Activated naive CD8-positive, alpha-beta T cell treated with anti-CD3 and anti-CD28 coated beads for 36 hours (primary cell): ENCODE data around the gene PAK6. TPM values are rescaled to one million over a fixed set of nuclear protein-coding genes. Genes with fewer than 3 reads are reported as not detected.
A peak's percentile ranks its signal among the peaks of the same experiment; 100 is the strongest.

Source experiments
- DNase-seq: peaks from one replicate; pipeline ENCODE4 v3.0.0; 2021
- H3K27ac Mint-ChIP-seq: one replicate; pipeline ENCODE4 v1.8.0; 2022; ENCODE audit warnings: mild to moderate bottlenecking, moderate library complexity, mixed read lengths
- H3K27me3 Mint-ChIP-seq: one replicate; pipeline ENCODE4 v1.8.0; 2022; ENCODE audit warnings: mild to moderate bottlenecking, mixed read lengths
- H3K36me3 Mint-ChIP-seq: one replicate; pipeline ENCODE4 v1.8.0; 2021; ENCODE audit warnings: mild to moderate bottlenecking, mixed read lengths
- H3K4me1 Mint-ChIP-seq: one replicate; pipeline ENCODE4 v1.8.0; 2021; ENCODE audit warnings: mixed read lengths
- H3K4me3 Mint-ChIP-seq: one replicate; pipeline ENCODE4 v1.8.0; 2022; ENCODE audit warnings: mild to moderate bottlenecking, moderate library complexity, mixed read lengths
- H3K9me3 Mint-ChIP-seq: one replicate; pipeline ENCODE4 v1.8.0; 2022; ENCODE audit warnings: mixed read lengths
- total RNA-seq, 2 experiments: library from RNA; stranded (reverse); gene quantifications; one replicate each; pipeline ENCODE4 v1.2.3, GENCODE V29; 2021

The PAK6 gene
- total RNA-seq = under 1 TPM; 0.18 to 0.35 TPM

DNA sequence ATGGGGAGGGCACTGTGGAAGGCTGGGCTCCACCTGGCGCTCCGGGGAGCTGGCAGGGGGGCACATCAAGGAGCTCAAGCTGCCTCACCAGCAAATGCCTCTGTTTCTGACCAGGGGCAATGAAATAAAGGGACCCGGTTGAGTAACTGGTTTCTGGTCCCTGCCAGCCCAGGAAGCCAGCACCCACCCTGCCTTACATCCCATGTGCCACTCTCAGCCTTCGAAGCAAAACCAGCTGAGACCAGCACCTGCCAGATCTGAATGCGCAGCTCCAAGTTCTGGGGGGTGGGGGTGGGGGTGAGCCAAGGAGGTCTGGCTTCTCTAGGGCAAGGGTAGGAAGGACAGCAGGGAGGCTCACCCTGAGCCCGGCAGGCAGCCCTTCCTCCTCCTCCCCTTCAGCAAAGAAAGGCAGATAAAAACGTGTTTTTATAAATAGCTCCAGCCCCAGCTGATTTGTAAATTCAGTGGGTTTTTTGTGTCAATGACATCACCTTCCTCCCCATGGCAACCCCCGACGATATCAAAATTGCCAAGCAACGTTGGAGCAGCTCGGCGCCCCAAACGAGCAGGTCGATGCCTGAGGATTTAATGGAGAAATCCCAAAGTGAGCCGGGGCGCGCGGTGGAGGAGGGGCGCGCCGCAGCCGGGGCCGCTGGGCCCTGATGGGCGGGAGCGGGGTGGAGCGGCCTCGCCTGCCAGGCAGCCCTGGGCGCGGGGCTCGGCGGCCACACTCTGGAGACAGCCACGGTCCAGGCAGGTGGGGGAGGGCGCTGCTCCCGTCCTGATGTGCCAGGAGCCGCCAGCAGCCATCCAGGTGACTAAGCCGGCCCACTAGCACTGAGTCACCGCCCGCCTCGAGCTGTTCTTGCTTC, at the start of gene PAK6:
TSS of gene PAK6 (plus strand) at position 532 of the 872 bp plus-strand sequence. CDS start 25,723 bp downstream, outside the sequence.
- Mint-ChIP-seq H3K36me3 (no peaks in the 10 kb centered on the region), H3K27me3 (peaks cover 31% of the 10 kb centered on the region), H3K4me1 (peaks cover 5% of the 10 kb centered on the region), H3K9me3 (no peaks in the 10 kb centered on the region), H3K27ac (no peak within 1 kb of the TSS), H3K4me3 (no peak within 1 kb of the TSS)
- peak; percentile 54 for DNase-seq

- Mint-ChIP-seq H3K4me3 (no peak overlapping the region), H3K4me1 (peaks cover 2% of the 10 kb centered on the region), H3K27me3 (no peaks in the 10 kb centered on the region), H3K9me3 (no peaks in the 10 kb centered on the region), H3K36me3 (peaks cover 49% of the 10 kb centered on the region), H3K27ac (no peak overlapping the region)
- no peak for DNase-seq
These were observed 48.3 kb upstream of the PAK6 start for GRCh38 chr15:40190591-40190990.

GRCh38 chr15:40192942-40193341, 45.9 kb upstream of the PAK6 start:
- Mint-ChIP-seq H3K4me3 (no peak overlapping the region), H3K27ac (no peak overlapping the region), H3K4me1 (peaks cover 12% of the 10 kb centered on the region), H3K36me3 (peaks cover 65% of the 10 kb centered on the region), H3K27me3 (no peaks in the 10 kb centered on the region), H3K9me3 (no peaks in the 10 kb centered on the region)
- no peak for DNase-seq

DNA sequence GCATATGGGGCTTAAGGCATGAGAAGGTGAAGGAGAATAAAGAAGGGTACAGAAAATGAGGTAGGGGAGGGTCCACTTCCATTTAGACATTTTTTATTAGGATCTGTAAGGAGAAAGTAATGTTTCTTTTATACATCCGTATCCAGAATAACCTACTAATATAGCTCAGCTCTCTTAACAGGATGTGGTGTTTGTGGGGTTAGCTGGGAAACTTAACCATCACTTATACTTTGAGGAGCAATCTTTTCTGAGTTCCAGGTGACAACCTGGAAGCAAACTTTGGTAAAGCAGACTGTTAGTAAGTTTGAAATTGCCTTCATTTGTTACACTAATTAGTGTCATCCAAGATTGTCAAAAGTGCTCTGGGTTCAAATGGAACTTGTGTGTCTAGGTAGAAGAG, 41.4 kb upstream of the PAK6 start:
- Mint-ChIP-seq H3K9me3 (no peaks in the 10 kb centered on the region), H3K36me3 (peaks cover 63% of the 10 kb centered on the region), H3K4me3 (no peak overlapping the region), H3K27ac (no peak overlapping the region), H3K4me1 (peaks cover 13% of the 10 kb centered on the region), H3K27me3 (no peaks in the 10 kb centered on the region)
- no peak for DNase-seq

- Mint-ChIP-seq H3K4me3 (no peak overlapping the region), H3K4me1 (peaks cover 13% of the 10 kb centered on the region), H3K36me3 (peaks cover 61% of the 10 kb centered on the region), H3K27ac (no peak overlapping the region), H3K27me3 (no peaks in the 10 kb centered on the region), H3K9me3 (no peaks in the 10 kb centered on the region)
- DNase-seq = no peak
These were observed 40.3 kb upstream of the PAK6 start for GRCh38 chr15:40198355-40199085.

DNA sequence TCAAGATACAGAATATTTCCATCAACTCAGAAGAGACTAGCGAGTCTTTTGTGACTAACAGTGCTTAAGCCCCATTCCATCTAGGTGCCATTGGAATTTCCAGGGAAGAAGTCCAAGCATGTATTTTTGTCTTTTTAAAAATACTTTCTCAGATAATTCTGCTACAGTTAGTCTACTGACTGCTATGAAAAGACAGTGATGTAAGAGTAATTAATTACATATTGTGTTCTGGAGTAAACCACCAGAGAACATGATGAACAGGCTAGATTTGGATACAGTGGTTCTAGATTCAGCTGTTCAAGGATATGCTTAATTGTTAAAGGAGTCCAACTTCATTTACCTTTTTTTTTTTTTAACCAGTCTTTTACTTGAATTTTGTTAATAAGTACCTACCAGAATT, 34.8 kb upstream of the PAK6 start:
- Mint-ChIP-seq H3K4me3 (no peak overlapping the region), H3K9me3 (no peaks in the 10 kb centered on the region), H3K27ac (no peak overlapping the region), H3K36me3 (peaks cover 41% of the 10 kb centered on the region), H3K27me3 (no peaks in the 10 kb centered on the region), H3K4me1 (no peaks in the 10 kb centered on the region)
- no peak for DNase-seq

GRCh38 chr15:40217166-40217824, 21.6 kb upstream of the PAK6 start:
- Mint-ChIP-seq H3K4me3 (no peak overlapping the region), H3K27ac (no peak overlapping the region), H3K9me3 (no peaks in the 10 kb centered on the region), H3K4me1 (no peaks in the 10 kb centered on the region), H3K36me3 (peaks cover 35% of the 10 kb centered on the region), H3K27me3 (no peaks in the 10 kb centered on the region)
- peak; percentile 9 for DNase-seq

DNA sequence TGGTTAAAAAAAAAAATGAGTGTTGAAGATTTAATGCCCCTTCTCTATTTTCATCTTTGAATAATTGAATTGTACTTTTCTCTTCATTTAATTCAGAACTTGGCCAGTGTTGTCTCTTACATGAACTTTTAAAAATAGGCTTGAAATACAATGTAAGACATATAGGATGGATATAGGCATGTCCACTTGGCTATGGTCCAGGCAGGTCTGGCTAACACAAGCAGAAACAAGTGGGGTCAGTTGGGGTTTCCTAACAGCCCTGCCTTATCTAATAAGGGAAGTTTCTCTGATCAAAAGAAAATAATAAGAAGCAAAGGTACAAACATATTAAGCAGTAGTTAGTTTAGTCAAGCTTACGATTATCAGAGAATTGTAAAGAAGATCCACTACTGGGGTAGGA, 19.1 kb upstream of the PAK6 start:
- H3K4me3 Mint-ChIP-seq = no peak overlapping the region
- no peak overlapping the region for H3K27ac Mint-ChIP-seq
- no peaks in the 10 kb centered on the region for H3K4me1 Mint-ChIP-seq
- peaks cover 36% of the 10 kb centered on the region for H3K36me3 Mint-ChIP-seq
- H3K27me3 Mint-ChIP-seq = no peaks in the 10 kb centered on the region
- no peaks in the 10 kb centered on the region for H3K9me3 Mint-ChIP-seq
- no peak for DNase-seq

GRCh38 chr15:40222131-40222530, 16.7 kb upstream of the PAK6 start:
- peaks cover 38% of the 10 kb centered on the region for H3K36me3 Mint-ChIP-seq
- no peaks in the 10 kb centered on the region for H3K9me3 Mint-ChIP-seq
- peaks cover 7% of the 10 kb centered on the region for H3K4me1 Mint-ChIP-seq
- DNase-seq = no peak
- H3K27ac Mint-ChIP-seq = no peak overlapping the region
- H3K27me3 Mint-ChIP-seq = no peaks in the 10 kb centered on the region
- H3K4me3 Mint-ChIP-seq = no peak overlapping the region

DNA sequence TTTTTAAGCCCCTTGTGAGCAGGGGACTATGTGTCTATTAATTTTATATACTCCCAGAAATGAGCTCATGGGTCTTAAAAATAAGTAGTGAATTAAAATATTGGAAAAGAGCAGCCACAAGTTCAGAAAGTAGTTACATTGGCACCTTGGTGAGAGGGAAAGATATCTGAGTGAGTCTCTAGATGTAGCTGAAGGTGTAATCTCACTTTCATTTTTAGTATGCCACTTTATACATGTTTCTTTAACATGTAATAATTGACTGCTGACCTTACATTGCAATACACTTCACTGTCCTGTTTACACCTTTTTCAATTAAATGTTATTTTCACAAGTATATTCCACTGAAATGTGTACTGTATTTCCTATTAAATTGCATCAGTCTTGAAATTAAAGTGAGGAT, 12.1 kb upstream of the PAK6 start:
- Mint-ChIP-seq H3K27me3 (no peaks in the 10 kb centered on the region), H3K9me3 (no peaks in the 10 kb centered on the region), H3K4me1 (peaks cover 7% of the 10 kb centered on the region), H3K27ac (peak overlapping the region; percentile 17), H3K36me3 (peaks cover 23% of the 10 kb centered on the region), H3K4me3 (no peak overlapping the region)
- DNase-seq = no peak

GRCh38 chr15:40229316-40229715, 9.5 kb upstream of the PAK6 start:
- Mint-ChIP-seq H3K27ac (no peak overlapping the region), H3K4me1 (peaks cover 7% of the 10 kb centered on the region), H3K9me3 (no peaks in the 10 kb centered on the region), H3K4me3 (no peak overlapping the region), H3K27me3 (no peaks in the 10 kb centered on the region), H3K36me3 (peaks cover 16% of the 10 kb centered on the region)
- DNase-seq = no peak

GRCh38 chr15:40229956-40230355, 8.9 kb upstream of the PAK6 start:
- Mint-ChIP-seq H3K27me3 (no peaks in the 10 kb centered on the region), H3K36me3 (peaks cover 12% of the 10 kb centered on the region), H3K4me1 (peaks cover 7% of the 10 kb centered on the region), H3K9me3 (no peaks in the 10 kb centered on the region), H3K4me3 (no peak overlapping the region), H3K27ac (no peak overlapping the region)
- no peak for DNase-seq

GRCh38 chr15:40232625-40233070, 6.2 kb upstream of the PAK6 start:
- DNase-seq = no peak
- H3K4me3 Mint-ChIP-seq = no peak overlapping the region
- no peak overlapping the region for H3K27ac Mint-ChIP-seq
- H3K9me3 Mint-ChIP-seq = no peaks in the 10 kb centered on the region
- peaks cover 7% of the 10 kb centered on the region for H3K27me3 Mint-ChIP-seq
- H3K36me3 Mint-ChIP-seq = peaks cover 8% of the 10 kb centered on the region
- no peaks in the 10 kb centered on the region for H3K4me1 Mint-ChIP-seq

- peaks cover 8% of the 10 kb centered on the region for H3K36me3 Mint-ChIP-seq
- H3K4me3 Mint-ChIP-seq = no peak overlapping the region
- peaks cover 19% of the 10 kb centered on the region for H3K27me3 Mint-ChIP-seq
- H3K4me1 Mint-ChIP-seq = no peaks in the 10 kb centered on the region
- H3K27ac Mint-ChIP-seq = no peak overlapping the region
- H3K9me3 Mint-ChIP-seq = no peaks in the 10 kb centered on the region
- DNase-seq = no peak
These were observed 4.9 kb upstream of the PAK6 start for GRCh38 chr15:40233727-40234577.
